Measurements from ENCODE around the gene USP17L27.
"Not testable (repeated sequence)": the region's sequence is repeated elsewhere in the genome, so short reads cannot be mapped to it uniquely, and the experiment has no call there.

USP17L27 gene

GRCh38 chr4:9343848-9344247 lies at the start of gene USP17L27:
Gene USP17L27, plus strand, starts transcription at chr4:9344148. Its CDS starts 0 bp downstream, at chr4:9344148.
- not testable (repeated sequence) for H3K79me2 ChIP-seq (ENCODE audit: insufficient read depth, low read length); H3K4me3 ChIP-seq (ENCODE audit: low read depth, low read length, poor library complexity, severe bottlenecking); H3K27me3 ChIP-seq (ENCODE audit: insufficient read depth, low read length); H3K9me3 ChIP-seq (ENCODE audit: low read length); H3K4me2 ChIP-seq (ENCODE audit: low read length); H3K36me3 ChIP-seq (ENCODE audit: insufficient read depth, low read length); H2AFZ ChIP-seq (ENCODE audit: low read length); H3K27ac ChIP-seq (ENCODE audit: low read depth, low read length, poor library complexity, severe bottlenecking); H3F3A ChIP-seq (ENCODE audit: insufficient read depth, low read length); H3K9me2 ChIP-seq (ENCODE audit: low read depth, low read length); H4K20me1 ChIP-seq (ENCODE audit: insufficient read depth, low read length); H3K4me1 ChIP-seq (ENCODE audit: insufficient read depth, low read length, severe bottlenecking); H3K9ac ChIP-seq (ENCODE audit: low read length)

GRCh38 chr4:9324191-9324590 lies 19.8 kb upstream of the USP17L27 start:
- H3K9me2 ChIP-seq (ENCODE audit: low read depth, low read length); H3K9me3 ChIP-seq (ENCODE audit: low read length); H4K20me1 ChIP-seq (ENCODE audit: insufficient read depth, low read length); H3K4me2 ChIP-seq (ENCODE audit: low read length); H3K9ac ChIP-seq (ENCODE audit: low read length); H3F3A ChIP-seq (ENCODE audit: insufficient read depth, low read length); H3K36me3 ChIP-seq (ENCODE audit: insufficient read depth, low read length); H2AFZ ChIP-seq (ENCODE audit: low read length); H3K27me3 ChIP-seq (ENCODE audit: insufficient read depth, low read length); H3K79me2 ChIP-seq (ENCODE audit: insufficient read depth, low read length); H3K27ac ChIP-seq (ENCODE audit: low read depth, low read length, poor library complexity, severe bottlenecking); H3K4me3 ChIP-seq (ENCODE audit: low read depth, low read length, poor library complexity, severe bottlenecking); H3K4me1 ChIP-seq (ENCODE audit: insufficient read depth, low read length, severe bottlenecking): not testable (repeated sequence)

- not testable (repeated sequence) for H3K79me2 ChIP-seq (ENCODE audit: insufficient read depth, low read length); H3K4me3 ChIP-seq (ENCODE audit: low read depth, low read length, poor library complexity, severe bottlenecking); H3F3A ChIP-seq (ENCODE audit: insufficient read depth, low read length); H3K27me3 ChIP-seq (ENCODE audit: insufficient read depth, low read length); H3K36me3 ChIP-seq (ENCODE audit: insufficient read depth, low read length); H3K9me2 ChIP-seq (ENCODE audit: low read depth, low read length); H3K9me3 ChIP-seq (ENCODE audit: low read length); H3K27ac ChIP-seq (ENCODE audit: low read depth, low read length, poor library complexity, severe bottlenecking); H4K20me1 ChIP-seq (ENCODE audit: insufficient read depth, low read length); H2AFZ ChIP-seq (ENCODE audit: low read length); H3K4me1 ChIP-seq (ENCODE audit: insufficient read depth, low read length, severe bottlenecking); H3K4me2 ChIP-seq (ENCODE audit: low read length); H3K9ac ChIP-seq (ENCODE audit: low read length)
Observed at GRCh38 chr4:9324865-9325264, 19.1 kb upstream of the USP17L27 start, which contains the start of gene USP17L24. Gene USP17L24, plus strand, starts transcription at chr4:9325165. Its CDS starts 0 bp downstream, at chr4:9325165.

GRCh38 chr4:9329611-9330010 lies 14.3 kb upstream of the USP17L27 start, which contains the start of gene USP17L25:
Gene USP17L25, plus strand, starts transcription at chr4:9329911. Its CDS starts 0 bp downstream, at chr4:9329911.
- H3K27ac ChIP-seq (ENCODE audit: low read depth, low read length, poor library complexity, severe bottlenecking); H3K79me2 ChIP-seq (ENCODE audit: insufficient read depth, low read length); H3K36me3 ChIP-seq (ENCODE audit: insufficient read depth, low read length); H3K4me2 ChIP-seq (ENCODE audit: low read length); H3K4me3 ChIP-seq (ENCODE audit: low read depth, low read length, poor library complexity, severe bottlenecking); H3F3A ChIP-seq (ENCODE audit: insufficient read depth, low read length); H3K9me3 ChIP-seq (ENCODE audit: low read length); H3K9ac ChIP-seq (ENCODE audit: low read length); H3K4me1 ChIP-seq (ENCODE audit: insufficient read depth, low read length, severe bottlenecking); H3K9me2 ChIP-seq (ENCODE audit: low read depth, low read length); H3K27me3 ChIP-seq (ENCODE audit: insufficient read depth, low read length); H4K20me1 ChIP-seq (ENCODE audit: insufficient read depth, low read length); H2AFZ ChIP-seq (ENCODE audit: low read length): not testable (repeated sequence)

- not testable (repeated sequence) for H3K27ac ChIP-seq (ENCODE audit: low read depth, low read length, poor library complexity, severe bottlenecking); H3K4me3 ChIP-seq (ENCODE audit: low read depth, low read length, poor library complexity, severe bottlenecking); H3K9me2 ChIP-seq (ENCODE audit: low read depth, low read length); H3K36me3 ChIP-seq (ENCODE audit: insufficient read depth, low read length); H3K9ac ChIP-seq (ENCODE audit: low read length); H4K20me1 ChIP-seq (ENCODE audit: insufficient read depth, low read length); H3K79me2 ChIP-seq (ENCODE audit: insufficient read depth, low read length); H3K4me1 ChIP-seq (ENCODE audit: insufficient read depth, low read length, severe bottlenecking); H3K27me3 ChIP-seq (ENCODE audit: insufficient read depth, low read length); H2AFZ ChIP-seq (ENCODE audit: low read length); H3F3A ChIP-seq (ENCODE audit: insufficient read depth, low read length); H3K9me3 ChIP-seq (ENCODE audit: low read length); H3K4me2 ChIP-seq (ENCODE audit: low read length)
Observed at GRCh38 chr4:9334358-9334757, 9.6 kb upstream of the USP17L27 start, which contains the start of gene USP17L26. Gene USP17L26, plus strand, starts transcription at chr4:9334658. Its CDS starts 0 bp downstream, at chr4:9334658.

GRCh38 chr4:9339103-9339502 lies 4.8 kb upstream of the USP17L27 start, which contains the start of gene USP17L5:
Gene USP17L5, plus strand, starts transcription at chr4:9339403. Its CDS starts 0 bp downstream, at chr4:9339403.
- not testable (repeated sequence) for H3F3A ChIP-seq (ENCODE audit: insufficient read depth, low read length); H3K4me3 ChIP-seq (ENCODE audit: low read depth, low read length, poor library complexity, severe bottlenecking); H3K4me1 ChIP-seq (ENCODE audit: insufficient read depth, low read length, severe bottlenecking); H2AFZ ChIP-seq (ENCODE audit: low read length); H3K9me2 ChIP-seq (ENCODE audit: low read depth, low read length); H3K79me2 ChIP-seq (ENCODE audit: insufficient read depth, low read length); H3K9me3 ChIP-seq (ENCODE audit: low read length); H3K9ac ChIP-seq (ENCODE audit: low read length); H3K27me3 ChIP-seq (ENCODE audit: insufficient read depth, low read length); H3K27ac ChIP-seq (ENCODE audit: low read depth, low read length, poor library complexity, severe bottlenecking); H3K4me2 ChIP-seq (ENCODE audit: low read length); H4K20me1 ChIP-seq (ENCODE audit: insufficient read depth, low read length); H3K36me3 ChIP-seq (ENCODE audit: insufficient read depth, low read length)

- H3K79me2 ChIP-seq (ENCODE audit: insufficient read depth, low read length), result not testable (repeated sequence)
Observed at GRCh38 chr4:9348593-9348992, 4.6 kb downstream of the USP17L27 start, which contains the start of gene USP17L28. Gene USP17L28, plus strand, starts transcription at chr4:9348893. Its CDS starts 0 bp downstream, at chr4:9348893.

GRCh38 chr4:9350866-9351265 lies 6.9 kb downstream of the USP17L27 start:
- H3K4me2 ChIP-seq (ENCODE audit: low read length); H3K4me1 ChIP-seq (ENCODE audit: insufficient read depth, low read length, severe bottlenecking); H4K20me1 ChIP-seq (ENCODE audit: insufficient read depth, low read length); H3K9ac ChIP-seq (ENCODE audit: low read length); H3K36me3 ChIP-seq (ENCODE audit: insufficient read depth, low read length); H3K27me3 ChIP-seq (ENCODE audit: insufficient read depth, low read length); H3K9me3 ChIP-seq (ENCODE audit: low read length); H3K4me3 ChIP-seq (ENCODE audit: low read depth, low read length, poor library complexity, severe bottlenecking); H3K79me2 ChIP-seq (ENCODE audit: insufficient read depth, low read length); H3F3A ChIP-seq (ENCODE audit: insufficient read depth, low read length); H3K27ac ChIP-seq (ENCODE audit: low read depth, low read length, poor library complexity, severe bottlenecking); H3K9me2 ChIP-seq (ENCODE audit: low read depth, low read length); H2AFZ ChIP-seq (ENCODE audit: low read length): not testable (repeated sequence)

More at GRCh38 chr4:9348593-9348992, 4.6 kb downstream of the USP17L27 start, which contains the start of gene USP17L28:
- H3K9me2 ChIP-seq (ENCODE audit: low read depth, low read length); H3K4me2 ChIP-seq (ENCODE audit: low read length); H3K27ac ChIP-seq (ENCODE audit: low read depth, low read length, poor library complexity, severe bottlenecking); H3K4me1 ChIP-seq (ENCODE audit: insufficient read depth, low read length, severe bottlenecking); H3K9me3 ChIP-seq (ENCODE audit: low read length); H3F3A ChIP-seq (ENCODE audit: insufficient read depth, low read length); H3K27me3 ChIP-seq (ENCODE audit: insufficient read depth, low read length); H4K20me1 ChIP-seq (ENCODE audit: insufficient read depth, low read length); H2AFZ ChIP-seq (ENCODE audit: low read length); H3K4me3 ChIP-seq (ENCODE audit: low read depth, low read length, poor library complexity, severe bottlenecking); H3K36me3 ChIP-seq (ENCODE audit: insufficient read depth, low read length); H3K9ac ChIP-seq (ENCODE audit: low read length): not testable (repeated sequence)
